A673 (cell line): ENCODE results near the gene THRB.

Experiments
- EZH2 ChIP-seq: fragments of 200-600 bp; sonication (generic); IDR thresholded peaks from 2 replicates; pipeline ENCODE4 v1.6.1; 2017; ENCODE audit warnings: borderline replicate concordance, low read depth, mild to moderate bottlenecking, mixed read lengths, antibody characterized with exemption, low read length; ENCODE audit not compliant: poor library complexity, severe bottlenecking
- TF ChIP-seq, protein P1 (sequence below): fragments of 300-800, 200-600 bp; sonication (generic); conservative IDR thresholded peaks from 2 replicates; pipeline ENCODE4 v1.5.1; 2017; ENCODE audit warnings: low read depth, mild to moderate bottlenecking, antibody characterized with exemption, low read length, moderate library complexity, mixed read lengths

DNA sequence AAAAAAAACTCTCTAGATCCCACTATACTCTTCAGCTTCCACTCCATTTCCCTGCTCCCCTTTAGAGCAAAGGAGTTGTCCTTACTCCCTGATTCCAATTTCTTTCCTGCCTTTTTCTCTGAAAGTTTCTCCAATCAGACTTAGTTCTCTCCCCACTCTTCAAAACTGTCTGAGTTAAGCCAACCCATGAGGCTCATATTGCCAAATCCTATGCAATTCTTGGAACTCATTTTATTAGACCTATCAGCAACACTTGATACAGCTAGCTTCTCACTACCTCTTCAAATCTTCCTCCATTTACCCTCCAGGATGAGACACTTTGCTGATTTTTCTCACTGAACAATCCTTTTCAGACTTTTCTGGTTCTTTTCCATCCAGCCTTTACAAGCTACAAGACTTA is 233.1 kb downstream of the THRB start:
- TF ChIP-seq, protein P1, sequence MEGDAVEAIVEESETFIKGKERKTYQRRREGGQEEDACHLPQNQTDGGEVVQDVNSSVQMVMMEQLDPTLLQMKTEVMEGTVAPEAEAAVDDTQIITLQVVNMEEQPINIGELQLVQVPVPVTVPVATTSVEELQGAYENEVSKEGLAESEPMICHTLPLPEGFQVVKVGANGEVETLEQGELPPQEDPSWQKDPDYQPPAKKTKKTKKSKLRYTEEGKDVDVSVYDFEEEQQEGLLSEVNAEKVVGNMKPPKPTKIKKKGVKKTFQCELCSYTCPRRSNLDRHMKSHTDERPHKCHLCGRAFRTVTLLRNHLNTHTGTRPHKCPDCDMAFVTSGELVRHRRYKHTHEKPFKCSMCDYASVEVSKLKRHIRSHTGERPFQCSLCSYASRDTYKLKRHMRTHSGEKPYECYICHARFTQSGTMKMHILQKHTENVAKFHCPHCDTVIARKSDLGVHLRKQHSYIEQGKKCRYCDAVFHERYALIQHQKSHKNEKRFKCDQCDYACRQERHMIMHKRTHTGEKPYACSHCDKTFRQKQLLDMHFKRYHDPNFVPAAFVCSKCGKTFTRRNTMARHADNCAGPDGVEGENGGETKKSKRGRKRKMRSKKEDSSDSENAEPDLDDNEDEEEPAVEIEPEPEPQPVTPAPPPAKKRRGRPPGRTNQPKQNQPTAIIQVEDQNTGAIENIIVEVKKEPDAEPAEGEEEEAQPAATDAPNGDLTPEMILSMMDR: no peak
- no peak for TF ChIP-seq EZH2
